Mucosa of rectum (tissue), 2 donors: Measurements from ENCODE around the gene SLC36A4.
"Not testable (repeated sequence)": the region's sequence is repeated elsewhere in the genome, so short reads cannot be mapped to it uniquely, and the experiment has no call there.

Experiments used
- H3K27ac ChIP-seq, 2 donors: one replicate each; pipeline ENCODE4 v1.7.0; 2013; ENCODE audit warnings: inconsistent platforms in 2 of 2, low read depth in 2 of 2, low read length in 2 of 2
- H3K27me3 ChIP-seq, 2 donors: one replicate each; pipeline ENCODE4 v1.7.0; 2013; ENCODE audit warnings: low read length in 2 of 2; ENCODE audit not compliant: control insufficient read depth in 2 of 2, insufficient read depth in 2 of 2
- H3K36me3 ChIP-seq, 2 donors: one replicate each; pipeline ENCODE4 v1.7.0; 2013; ENCODE audit warnings: low read length in 2 of 2; ENCODE audit not compliant: control insufficient read depth in 2 of 2, insufficient read depth in 2 of 2
- H3K4me1 ChIP-seq, 2 donors: one replicate each; pipeline ENCODE4 v1.7.0; 2013; ENCODE audit warnings: low read length in 2 of 2, mild to moderate bottlenecking in 1 of 2; ENCODE audit not compliant: control insufficient read depth in 2 of 2, insufficient read depth in 2 of 2
- H3K4me3 ChIP-seq, 2 donors: one replicate each; pipeline ENCODE4 v1.7.0; 2013; ENCODE audit warnings: low read length in 2 of 2
- H3K9ac ChIP-seq, 2 donors: one replicate each; pipeline ENCODE4 v1.7.0; 2013; ENCODE audit warnings: low read length in 2 of 2, low read depth in 1 of 2, mild to moderate bottlenecking in 1 of 2
- H3K9me3 ChIP-seq, 2 donors: one replicate each; pipeline ENCODE4 v1.7.0; 2013; ENCODE audit warnings: low read length in 2 of 2; ENCODE audit not compliant: control insufficient read depth in 2 of 2
- donor health status: healthy.
- donor health status: Normal muscosa, but diverticular disease.

SLC36A4 gene

GRCh38 chr11:93111147-93111546, 86.6 kb downstream of the SLC36A4 start:
- not testable (repeated sequence) for H3K36me3 ChIP-seq

GRCh38 chr11:93100211-93100610, 97.6 kb downstream of the SLC36A4 start:
- Histone ChIP-seq H3K36me3 (no peaks in the 10 kb centered on the region), H3K27me3 (no peaks in the 10 kb centered on the region), H3K4me3 (no peak overlapping the region), H3K9me3 (no peaks in the 10 kb centered on the region), H3K27ac (no peak overlapping the region), H3K9ac (no peak overlapping the region), H3K4me1 (no peaks in the 10 kb centered on the region)

More at GRCh38 chr11:93111147-93111546, 86.6 kb downstream of the SLC36A4 start:
- H3K9me3 ChIP-seq, H3K27ac ChIP-seq, H3K27me3 ChIP-seq, H3K9ac ChIP-seq, H3K4me3 ChIP-seq, H3K4me1 ChIP-seq: not testable (repeated sequence)

- Histone ChIP-seq H3K27ac (no peak overlapping the region), H3K4me3 (no peak overlapping the region), H3K27me3 (no peaks in the 10 kb centered on the region), H3K9ac (no peak overlapping the region), H3K4me1 (no peaks in the 10 kb centered on the region), H3K36me3 (no peaks in the 10 kb centered on the region), H3K9me3 (no peaks in the 10 kb centered on the region)
Observed at GRCh38 chr11:93099806-93100205, 98.0 kb downstream of the SLC36A4 start.
